H9 (cell line): ENCODE results near the gene QSER1. TPM values are rescaled to one million over a fixed set of nuclear protein-coding genes. Genes with fewer than 3 reads are reported as not detected.
"Not testable (repeated sequence)": the region's sequence is repeated elsewhere in the genome, so short reads cannot be mapped to it uniquely, and the experiment has no call there.

Experiments
- DNase-seq: peaks from one replicate; pipeline ENCODE4 v3.0.0-alpha.2; 2017
- H2AFZ ChIP-seq: one replicate; pipeline ENCODE4 v1.6.1; 2013; ENCODE audit warnings: mild to moderate bottlenecking, low read length, control low read depth, moderate library complexity
- H2AK5ac ChIP-seq: 2 replicates; pipeline ENCODE4 v1.6.1; 2013; ENCODE audit warnings: low read length, control low read depth, mixed read lengths; ENCODE audit not compliant: insufficient read length
- H2BK120ac ChIP-seq: one replicate; pipeline ENCODE4 v1.6.1; 2013; ENCODE audit warnings: low read depth, mild to moderate bottlenecking, low read length, control low read depth, inconsistent platforms; ENCODE audit not compliant: poor library complexity, severe bottlenecking
- H2BK12ac ChIP-seq: 2 replicates; pipeline ENCODE4 v1.6.1; 2013; ENCODE audit warnings: low read length, control low read depth, mixed read lengths, low read depth; ENCODE audit not compliant: insufficient read length
- H2BK15ac ChIP-seq: 2 replicates; pipeline ENCODE4 v1.6.1; 2013; ENCODE audit warnings: low read depth, low read length, control low read depth
- H2BK20ac ChIP-seq: one replicate; pipeline ENCODE4 v1.6.1; 2013; ENCODE audit warnings: low read depth, mild to moderate bottlenecking, low read length, control low read depth, inconsistent platforms; ENCODE audit not compliant: poor library complexity, severe bottlenecking
- H2BK5ac ChIP-seq: 2 replicates; pipeline ENCODE4 v1.6.1; 2013; ENCODE audit warnings: low read length, control low read depth, mixed read lengths; ENCODE audit not compliant: insufficient read length
- H3K14ac ChIP-seq: 2 replicates; pipeline ENCODE4 v1.6.1; 2013; ENCODE audit warnings: low read length, control low read depth; ENCODE audit not compliant: insufficient read depth
- H3K18ac ChIP-seq: 2 replicates; pipeline ENCODE4 v1.6.1; 2013; ENCODE audit warnings: low read depth, mild to moderate bottlenecking, mixed read lengths, low read length, control low read depth; ENCODE audit not compliant: insufficient read length
- H3K23ac ChIP-seq: 2 replicates; pipeline ENCODE4 v1.6.1; 2013; ENCODE audit warnings: low read length, control low read depth, mixed read lengths, low read depth; ENCODE audit not compliant: insufficient read length
- H3K23me2 ChIP-seq: 2 replicates; pipeline ENCODE4 v1.6.1; 2013; ENCODE audit warnings: low read depth, mild to moderate bottlenecking, mixed read lengths, low read length, control low read depth; ENCODE audit not compliant: insufficient read length, poor library complexity, severe bottlenecking
- H3K27ac ChIP-seq: 2 replicates; pipeline ENCODE4 v1.5.1; 2013; ENCODE audit warnings: low read length, control low read depth, mixed read lengths, low read depth; ENCODE audit not compliant: insufficient read length
- H3K27me3 ChIP-seq: 2 replicates; pipeline ENCODE4 v1.6.1; 2013; ENCODE audit warnings: low read length, control low read depth, inconsistent platforms; ENCODE audit not compliant: insufficient read depth
- H3K4ac ChIP-seq: 2 replicates; pipeline ENCODE4 v1.6.1; 2013; ENCODE audit warnings: low read depth, mild to moderate bottlenecking, control low read depth, inconsistent platforms, low read length, moderate library complexity
- H3K4me1 ChIP-seq: 2 replicates; pipeline ENCODE4 v1.6.1; 2013; ENCODE audit warnings: low read length, control low read depth, inconsistent platforms; ENCODE audit not compliant: insufficient read depth
- H3K4me2 ChIP-seq: 2 replicates; pipeline ENCODE4 v1.6.1; 2013; ENCODE audit warnings: low read length, control low read depth, mixed read lengths; ENCODE audit not compliant: insufficient read length, insufficient read depth
- H3K56ac ChIP-seq: 2 replicates; pipeline ENCODE4 v1.6.1; 2013; ENCODE audit warnings: low read depth, mild to moderate bottlenecking, mixed read lengths, low read length, control low read depth; ENCODE audit not compliant: insufficient read length
- H3K79me1 ChIP-seq: 2 replicates; pipeline ENCODE4 v1.6.1; 2013; ENCODE audit warnings: low read depth, mild to moderate bottlenecking, moderate library complexity, low read length, control low read depth, inconsistent platforms; ENCODE audit not compliant: insufficient read depth, poor library complexity, severe bottlenecking
- H3K79me2 ChIP-seq: 2 replicates; pipeline ENCODE4 v1.6.1; 2013; ENCODE audit warnings: low read length, control low read depth, inconsistent platforms; ENCODE audit not compliant: insufficient read depth
- H3K9ac ChIP-seq: 2 replicates; pipeline ENCODE4 v1.6.1; 2013; ENCODE audit warnings: low read length, control low read depth, mixed read lengths; ENCODE audit not compliant: insufficient read length; ENCODE audit errors: extremely low read depth
- H3K9me3 ChIP-seq: one replicate; pipeline ENCODE4 v1.6.1; 2013; ENCODE audit warnings: low read depth, low read length, inconsistent platforms; ENCODE audit not compliant: control insufficient read depth
- H3T11ph ChIP-seq: one replicate; pipeline ENCODE4 v1.6.1; 2013; ENCODE audit warnings: mild to moderate bottlenecking, low read length, control low read depth, inconsistent platforms
- H4K20me1 ChIP-seq: one replicate; pipeline ENCODE4 v1.6.1; 2013; ENCODE audit not compliant: control insufficient read depth, insufficient read length, insufficient read depth
- H4K5ac ChIP-seq: 2 replicates; pipeline ENCODE4 v1.6.1; 2013; ENCODE audit warnings: low read depth, mild to moderate bottlenecking, mixed read lengths, low read length, control low read depth; ENCODE audit not compliant: insufficient read length
- H4K8ac ChIP-seq: replicated peaks from 2 replicates; pipeline ENCODE4 v1.6.1; 2013; ENCODE audit warnings: low read length, control low read depth, mixed read lengths, low read depth; ENCODE audit not compliant: insufficient read length
- H4K91ac ChIP-seq: 2 replicates; pipeline ENCODE4 v1.6.1; 2013; ENCODE audit warnings: low read depth, mild to moderate bottlenecking, moderate library complexity, mixed read lengths, low read length, control low read depth; ENCODE audit not compliant: insufficient read length
- H3K27ac Mint-ChIP-seq, 3 experiments: 2 replicates in 2 of 3; 3 replicates in 1 of 3; pipeline ENCODE4 v1.8.0; 2020 to 2021; ENCODE audit warnings: mixed read lengths in 3 of 3, mild to moderate bottlenecking in 1 of 3, moderate library complexity in 1 of 3
- H3K27me3 Mint-ChIP-seq: 2 replicates; pipeline ENCODE4 v1.8.0; 2021; ENCODE audit warnings: low read depth, mild to moderate bottlenecking, moderate library complexity, mixed read lengths
- H3K36me3 Mint-ChIP-seq, 3 experiments: 2 replicates in 2 of 3; 3 replicates in 1 of 3; pipeline ENCODE4 v1.8.0; 2020 to 2021; ENCODE audit warnings: low read depth in 3 of 3, mixed read lengths in 3 of 3; ENCODE audit not compliant: insufficient read depth in 1 of 3
- H3K4me1 Mint-ChIP-seq, 2 experiments: 2 replicates each; pipeline ENCODE4 v1.8.0; 2020; ENCODE audit warnings: mixed read lengths in 2 of 2
- H3K4me3 Mint-ChIP-seq, 2 experiments: 2 replicates in 1 of 2; 3 replicates in 1 of 2; pipeline ENCODE4 v1.8.0; 2020 to 2021; ENCODE audit warnings: mild to moderate bottlenecking in 2 of 2, mixed read lengths in 2 of 2, moderate library complexity in 1 of 2
- H3K9me3 Mint-ChIP-seq, 2 experiments: 2 replicates in 1 of 2; 3 replicates in 1 of 2; pipeline ENCODE4 v1.8.0; 2020; ENCODE audit warnings: mild to moderate bottlenecking in 2 of 2, mixed read lengths in 2 of 2, moderate library complexity in 1 of 2
- WGBS: extraction: QIAGEN DNeasy Blood & Tissue Kit; methylation state at CpG from one replicate; pipeline ENCODE4 v1.1.7; 2013; ENCODE audit warnings: missing lambda C conversion rate, low lambda C conversion rate, mixed read lengths; ENCODE audit not compliant: insufficient read length; ENCODE audit errors: extremely low coverage; 5-methylcytosine and 5-hydroxymethylcytosine counted together
- total RNA-seq: library from RNA; stranded (reverse); gene quantifications from 2 replicates; pipeline ENCODE4 v1.2.1, GENCODE V29; 2021
- TF ChIP-seq, protein P1 (sequence below): fragments of 200-600 bp; sonication (generic); conservative IDR thresholded peaks from 3 replicates; pipeline ENCODE4 v1.8.0; 2021; ENCODE audit warnings: antibody characterized with exemption, mild to moderate bottlenecking

Gene QSER1
- total RNA-seq, 1 experiment from 2014 or later: 139 TPM

DNA sequence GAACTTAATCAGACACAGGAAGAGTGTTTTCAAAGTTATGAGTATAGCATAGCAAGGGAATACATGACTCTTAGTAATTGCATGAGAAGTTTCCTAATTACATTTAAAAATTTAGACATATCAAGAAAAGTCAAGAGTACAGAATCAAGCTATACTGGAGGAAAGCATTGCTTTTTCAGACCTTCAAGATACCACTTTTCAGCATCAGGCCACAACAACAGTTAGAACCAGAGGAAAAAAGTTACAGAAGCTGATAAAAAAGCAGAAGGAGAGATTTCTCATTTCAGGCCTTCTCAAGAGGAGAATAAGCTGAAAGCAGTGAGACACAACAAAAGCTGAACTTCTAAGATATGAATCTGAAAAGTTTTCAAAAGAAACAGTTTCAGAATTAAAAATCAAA, 28.1 kb upstream of the QSER1 start:
- no peaks in the 10 kb centered on the region for H3K79me2 ChIP-seq
- Mint-ChIP-seq H3K4me3 (no peak overlapping the region), H3K9me3 (peaks cover 6 to 14% of the 10 kb centered on the region in 2 experiments), H3K27me3 (no peaks in the 10 kb centered on the region), H3K27ac (peak overlapping the region in 1 of 3 experiments; percentile 66; a peak in 1 of 7 replicates), H3K4me1 (no peaks in the 10 kb centered on the region), H3K36me3 (peaks cover 5 to 7% (median 6%) of the 10 kb centered on the region in 3 experiments; a peak in 4 of 7 replicates)
- TF ChIP-seq, protein P1, sequence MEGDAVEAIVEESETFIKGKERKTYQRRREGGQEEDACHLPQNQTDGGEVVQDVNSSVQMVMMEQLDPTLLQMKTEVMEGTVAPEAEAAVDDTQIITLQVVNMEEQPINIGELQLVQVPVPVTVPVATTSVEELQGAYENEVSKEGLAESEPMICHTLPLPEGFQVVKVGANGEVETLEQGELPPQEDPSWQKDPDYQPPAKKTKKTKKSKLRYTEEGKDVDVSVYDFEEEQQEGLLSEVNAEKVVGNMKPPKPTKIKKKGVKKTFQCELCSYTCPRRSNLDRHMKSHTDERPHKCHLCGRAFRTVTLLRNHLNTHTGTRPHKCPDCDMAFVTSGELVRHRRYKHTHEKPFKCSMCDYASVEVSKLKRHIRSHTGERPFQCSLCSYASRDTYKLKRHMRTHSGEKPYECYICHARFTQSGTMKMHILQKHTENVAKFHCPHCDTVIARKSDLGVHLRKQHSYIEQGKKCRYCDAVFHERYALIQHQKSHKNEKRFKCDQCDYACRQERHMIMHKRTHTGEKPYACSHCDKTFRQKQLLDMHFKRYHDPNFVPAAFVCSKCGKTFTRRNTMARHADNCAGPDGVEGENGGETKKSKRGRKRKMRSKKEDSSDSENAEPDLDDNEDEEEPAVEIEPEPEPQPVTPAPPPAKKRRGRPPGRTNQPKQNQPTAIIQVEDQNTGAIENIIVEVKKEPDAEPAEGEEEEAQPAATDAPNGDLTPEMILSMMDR: no peak
- no peaks in the 10 kb centered on the region for H3K4me1 ChIP-seq
- no peak overlapping the region for H2BK12ac ChIP-seq
- no peaks in the 10 kb centered on the region for H3K23me2 ChIP-seq
- no peak for DNase-seq
- H2BK5ac ChIP-seq: no peak overlapping the region
- no peaks in the 10 kb centered on the region for H3K79me1 ChIP-seq
- H4K8ac ChIP-seq: no peak overlapping the region
- no peaks in the 10 kb centered on the region for H3K27me3 ChIP-seq
- no peak overlapping the region for H3K14ac ChIP-seq
- H3K27ac ChIP-seq: no peak overlapping the region
- H2BK15ac ChIP-seq: no peak overlapping the region
- H2AK5ac ChIP-seq: no peak overlapping the region
- H3K23ac ChIP-seq: no peak overlapping the region
- H3K4me2 ChIP-seq: no peak overlapping the region
- H3K4ac ChIP-seq: no peak overlapping the region
- no peak overlapping the region for H4K91ac ChIP-seq
- H3K18ac ChIP-seq: no peak overlapping the region
- no peak overlapping the region for H2BK20ac ChIP-seq
- no peak overlapping the region for H3K56ac ChIP-seq
- no peak overlapping the region for H2BK120ac ChIP-seq
- H4K20me1 ChIP-seq: no peaks in the 10 kb centered on the region
- no peaks in the 10 kb centered on the region for H3K9me3 ChIP-seq
- H2AFZ ChIP-seq: no peak overlapping the region
- H3K9ac ChIP-seq: no peak overlapping the region
- H4K5ac ChIP-seq: no peak overlapping the region
- no peak overlapping the region for H3T11ph ChIP-seq

DNA sequence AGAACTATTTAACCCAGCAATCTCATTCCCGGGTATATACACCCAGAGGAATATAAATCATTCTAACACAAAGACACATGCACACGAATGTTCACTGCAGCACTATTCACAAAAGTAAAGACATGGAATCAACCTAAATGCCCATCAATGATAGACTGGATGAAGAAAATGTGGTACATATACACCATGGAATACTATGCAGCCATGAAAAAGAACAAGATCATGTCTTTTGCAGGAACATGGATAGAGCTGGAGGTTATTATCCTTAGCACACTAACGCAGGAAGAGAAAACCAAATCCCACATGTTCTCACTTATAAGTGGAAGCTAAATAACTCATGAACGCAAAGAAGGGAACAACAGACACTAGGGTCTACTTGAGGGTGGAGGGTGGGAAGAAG, 23.9 kb upstream of the QSER1 start:
- H3K79me2 ChIP-seq, H3K4me2 ChIP-seq, H2BK20ac ChIP-seq, H3K23ac ChIP-seq, H3K9ac ChIP-seq, H3K27me3 Mint-ChIP-seq, H2BK5ac ChIP-seq, H3K4me3 Mint-ChIP-seq, H3K23me2 ChIP-seq, H2BK120ac ChIP-seq, H3K18ac ChIP-seq, H3K79me1 ChIP-seq, H3K56ac ChIP-seq, DNase-seq, H4K91ac ChIP-seq, H3K27me3 ChIP-seq, H3K27ac ChIP-seq, H3K14ac ChIP-seq, H2AFZ ChIP-seq, H4K5ac ChIP-seq, H3K4ac ChIP-seq, H3K27ac Mint-ChIP-seq, H2AK5ac ChIP-seq, H4K20me1 ChIP-seq, H3K4me1 ChIP-seq, H2BK12ac ChIP-seq, H3K9me3 ChIP-seq, H4K8ac ChIP-seq, H2BK15ac ChIP-seq, H3T11ph ChIP-seq: not testable (repeated sequence)
- Mint-ChIP-seq H3K4me1 (peaks cover 7 to 10% of the 10 kb centered on the region in 2 experiments), H3K9me3 (peaks cover 16 to 23% of the 10 kb centered on the region in 2 experiments), H3K36me3 (peaks cover 5 to 20% (median 7%) of the 10 kb centered on the region in 3 experiments; a peak in 4 of 7 replicates)
- no CpG with 5 or more reads among the region's 4 CpGs for WGBS
